Measurements from ENCODE around the gene THAP10.
A peak's percentile ranks its signal among the peaks of the same experiment; 100 is the strongest.
"Not testable (repeated sequence)": the region's sequence is repeated elsewhere in the genome, so short reads cannot be mapped to it uniquely, and the experiment has no call there.

The THAP10 gene

GRCh38 chr15:70875001-70875782 lies 17.0 kb downstream of the THAP10 start:
- DNase-seq = no peak
- TF ChIP-seq, protein P1, sequence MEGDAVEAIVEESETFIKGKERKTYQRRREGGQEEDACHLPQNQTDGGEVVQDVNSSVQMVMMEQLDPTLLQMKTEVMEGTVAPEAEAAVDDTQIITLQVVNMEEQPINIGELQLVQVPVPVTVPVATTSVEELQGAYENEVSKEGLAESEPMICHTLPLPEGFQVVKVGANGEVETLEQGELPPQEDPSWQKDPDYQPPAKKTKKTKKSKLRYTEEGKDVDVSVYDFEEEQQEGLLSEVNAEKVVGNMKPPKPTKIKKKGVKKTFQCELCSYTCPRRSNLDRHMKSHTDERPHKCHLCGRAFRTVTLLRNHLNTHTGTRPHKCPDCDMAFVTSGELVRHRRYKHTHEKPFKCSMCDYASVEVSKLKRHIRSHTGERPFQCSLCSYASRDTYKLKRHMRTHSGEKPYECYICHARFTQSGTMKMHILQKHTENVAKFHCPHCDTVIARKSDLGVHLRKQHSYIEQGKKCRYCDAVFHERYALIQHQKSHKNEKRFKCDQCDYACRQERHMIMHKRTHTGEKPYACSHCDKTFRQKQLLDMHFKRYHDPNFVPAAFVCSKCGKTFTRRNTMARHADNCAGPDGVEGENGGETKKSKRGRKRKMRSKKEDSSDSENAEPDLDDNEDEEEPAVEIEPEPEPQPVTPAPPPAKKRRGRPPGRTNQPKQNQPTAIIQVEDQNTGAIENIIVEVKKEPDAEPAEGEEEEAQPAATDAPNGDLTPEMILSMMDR (IDR thresholded peaks at IDR 0.05; ENCODE audit: low read depth, low read length) = peak; percentile 22; the same call in 1 of the 2 replicates

DNA sequence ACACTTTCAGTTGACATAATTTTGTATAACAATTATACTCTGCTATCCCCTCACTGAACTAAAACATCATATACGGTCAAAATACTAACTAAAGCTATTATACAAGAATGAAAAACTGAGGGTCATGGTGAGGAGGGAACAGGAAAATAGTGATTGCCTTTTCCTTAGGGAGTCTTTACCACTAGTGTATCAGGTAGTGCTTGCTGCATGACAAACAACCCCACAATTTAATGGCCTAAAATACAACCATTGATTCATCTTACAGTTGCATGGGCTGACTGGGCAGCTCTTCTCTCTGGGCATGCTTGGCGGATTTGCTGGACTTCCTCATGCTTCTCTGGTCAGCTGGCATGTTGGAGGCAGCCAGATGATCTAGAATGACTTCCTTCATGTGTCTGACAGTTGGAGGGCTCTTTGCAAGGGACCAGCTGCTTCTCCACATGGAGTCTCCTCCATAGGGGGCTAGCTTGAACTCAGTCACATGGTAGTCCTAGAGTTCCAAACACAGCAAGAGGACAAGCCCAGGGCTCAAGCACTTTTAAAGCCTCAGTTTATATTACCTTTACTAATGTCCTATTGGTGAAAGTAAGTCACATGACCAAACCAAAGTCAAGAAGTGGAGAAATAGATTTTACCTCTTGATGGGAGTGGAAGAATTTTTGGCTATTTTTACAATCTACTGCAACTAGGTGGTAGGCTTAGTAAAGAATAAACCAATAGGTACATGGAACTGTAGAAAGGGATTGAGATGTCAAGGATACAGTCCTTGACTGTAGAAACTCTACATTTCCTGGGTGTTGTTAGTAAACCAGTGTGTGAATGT lies 18.8 kb downstream of the THAP10 start:
- Histone ChIP-seq H3K4me3 (ENCODE audit: low read depth, low read length) (no peak overlapping the region), H3K9me3 (ENCODE audit: severe bottlenecking) (no peaks in the 10 kb centered on the region), H3K36me3 (no peaks in the 10 kb centered on the region), H3K27me3 (ENCODE audit: insufficient read depth, low read depth, severe bottlenecking) (no peaks in the 10 kb centered on the region), H3K27ac (no peak overlapping the region)
- DNase-seq = no peak
- TF ChIP-seq, protein P1 (IDR thresholded peaks at IDR 0.05; ENCODE audit: low read depth, low read length) = no peak

More at GRCh38 chr15:70875001-70875782, 17.0 kb downstream of the THAP10 start:
- no peak overlapping the region for H3K27ac ChIP-seq
- H3K4me3 ChIP-seq (ENCODE audit: low read depth, low read length) = no peak overlapping the region
- no peaks in the 10 kb centered on the region for H3K36me3 ChIP-seq
- H3K9me3 ChIP-seq (ENCODE audit: severe bottlenecking) = no peaks in the 10 kb centered on the region
- H3K27me3 ChIP-seq (ENCODE audit: insufficient read depth, low read depth, severe bottlenecking) = no peaks in the 10 kb centered on the region

- H3K27ac ChIP-seq; H3K9me3 ChIP-seq (ENCODE audit: severe bottlenecking); H3K4me3 ChIP-seq (ENCODE audit: low read depth, low read length); DNase-seq; H3K27me3 ChIP-seq (ENCODE audit: insufficient read depth, low read depth, severe bottlenecking); H3K36me3 ChIP-seq: not testable (repeated sequence)
Measured at GRCh38 chr15:70871490-70871889, 20.7 kb downstream of the THAP10 start.

- TF ChIP-seq, protein P1 (IDR thresholded peaks at IDR 0.05; ENCODE audit: low read depth, low read length) = no peak
- no peaks in the 10 kb centered on the region for H3K27me3 ChIP-seq (ENCODE audit: insufficient read depth, low read depth, severe bottlenecking)
- no peak overlapping the region for H3K27ac ChIP-seq
- no peaks in the 10 kb centered on the region for H3K36me3 ChIP-seq
- no peak for DNase-seq
- H3K4me3 ChIP-seq (ENCODE audit: low read depth, low read length) = no peak overlapping the region
- H3K9me3 ChIP-seq (ENCODE audit: severe bottlenecking) = no peaks in the 10 kb centered on the region
Measured at GRCh38 chr15:70870051-70870450, 22.2 kb downstream of the THAP10 start.

GRCh38 chr15:70869346-70869745 lies 22.9 kb downstream of the THAP10 start:
- no peak overlapping the region for H3K27ac ChIP-seq
- TF ChIP-seq, protein P1 (IDR thresholded peaks at IDR 0.05; ENCODE audit: low read depth, low read length) = no peak
- H3K9me3 ChIP-seq (ENCODE audit: severe bottlenecking) = no peaks in the 10 kb centered on the region
- no peaks in the 10 kb centered on the region for H3K27me3 ChIP-seq (ENCODE audit: insufficient read depth, low read depth, severe bottlenecking)
- no peak for DNase-seq
- no peak overlapping the region for H3K4me3 ChIP-seq (ENCODE audit: low read depth, low read length)
- no peaks in the 10 kb centered on the region for H3K36me3 ChIP-seq

GRCh38 chr15:70867911-70868467 lies 24.2 kb downstream of the THAP10 start:
- Histone ChIP-seq H3K27me3 (ENCODE audit: insufficient read depth, low read depth, severe bottlenecking) (no peaks in the 10 kb centered on the region), H3K27ac (no peak overlapping the region), H3K4me3 (ENCODE audit: low read depth, low read length) (no peak overlapping the region), H3K9me3 (ENCODE audit: severe bottlenecking) (no peaks in the 10 kb centered on the region), H3K36me3 (no peaks in the 10 kb centered on the region)
- TF ChIP-seq, protein P1 (IDR thresholded peaks at IDR 0.05; ENCODE audit: low read depth, low read length) = no peak
- DNase-seq = no peak

Measured in WERI-Rb-1 (cell line).